HG03064 (cell line): ENCODE results near the gene ARID1A.
A peak's percentile ranks its signal among the peaks of the same experiment; 100 is the strongest.

Experiments used
- ATAC-seq: cut with Tn5 transposase; IDR thresholded peaks from one replicate; pipeline ENCODE4 v1.9.1; 2021; ENCODE audit warnings: low read depth; ENCODE audit not compliant: unreplicated experiment

ARID1A gene

DNA sequence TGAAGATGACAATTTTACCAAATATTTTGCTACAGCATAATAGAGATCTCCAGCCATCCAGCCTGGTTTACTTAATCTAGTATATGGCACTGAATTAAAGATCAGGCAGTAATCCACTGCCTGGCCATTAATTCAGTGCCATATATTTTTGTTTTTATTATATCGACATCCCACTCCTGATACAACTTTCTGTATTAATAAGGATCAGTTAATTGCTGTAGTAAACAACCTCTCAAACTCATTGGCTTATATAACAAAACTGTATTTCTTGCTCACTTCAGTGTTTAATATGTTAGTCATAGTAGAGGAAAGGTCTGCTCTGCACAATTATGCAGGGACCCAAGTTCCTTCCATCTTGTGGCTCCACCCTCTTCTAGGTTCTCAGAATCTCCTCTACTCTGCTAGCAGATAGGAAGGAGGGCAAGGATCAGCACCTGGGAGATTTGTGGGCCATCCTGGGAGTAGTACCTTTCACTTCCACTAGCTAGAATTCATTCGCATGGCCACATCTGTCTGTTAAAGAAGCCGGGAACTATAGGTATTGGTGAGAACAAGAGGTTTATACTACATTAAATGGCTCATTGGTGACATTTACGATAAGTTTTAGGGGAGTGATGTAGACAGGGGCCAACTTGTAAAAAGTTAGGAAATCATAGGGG is 127.1 kb downstream of the ARID1A start:
- ATAC-seq = no peak

DNA sequence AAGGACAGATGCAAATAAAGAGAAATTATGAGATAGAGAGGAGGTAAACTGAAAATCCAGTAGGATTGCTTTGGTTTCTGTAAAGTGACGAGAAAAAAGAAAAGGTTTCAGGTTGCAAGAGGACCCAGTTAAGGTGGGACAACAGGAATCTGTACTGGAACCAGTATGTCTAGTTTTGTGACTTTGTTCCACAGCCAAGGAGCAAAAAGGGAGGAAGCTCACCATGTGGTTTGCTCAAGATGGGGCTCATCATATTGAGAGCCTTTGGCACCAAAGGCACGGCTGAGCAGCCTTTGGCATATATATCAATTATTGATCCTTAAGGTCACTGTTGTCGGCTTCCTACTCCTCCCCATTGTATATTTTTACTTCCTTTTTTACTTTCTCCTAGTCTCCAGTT is 128.9 kb downstream of the ARID1A start:
- no peak for ATAC-seq

DNA sequence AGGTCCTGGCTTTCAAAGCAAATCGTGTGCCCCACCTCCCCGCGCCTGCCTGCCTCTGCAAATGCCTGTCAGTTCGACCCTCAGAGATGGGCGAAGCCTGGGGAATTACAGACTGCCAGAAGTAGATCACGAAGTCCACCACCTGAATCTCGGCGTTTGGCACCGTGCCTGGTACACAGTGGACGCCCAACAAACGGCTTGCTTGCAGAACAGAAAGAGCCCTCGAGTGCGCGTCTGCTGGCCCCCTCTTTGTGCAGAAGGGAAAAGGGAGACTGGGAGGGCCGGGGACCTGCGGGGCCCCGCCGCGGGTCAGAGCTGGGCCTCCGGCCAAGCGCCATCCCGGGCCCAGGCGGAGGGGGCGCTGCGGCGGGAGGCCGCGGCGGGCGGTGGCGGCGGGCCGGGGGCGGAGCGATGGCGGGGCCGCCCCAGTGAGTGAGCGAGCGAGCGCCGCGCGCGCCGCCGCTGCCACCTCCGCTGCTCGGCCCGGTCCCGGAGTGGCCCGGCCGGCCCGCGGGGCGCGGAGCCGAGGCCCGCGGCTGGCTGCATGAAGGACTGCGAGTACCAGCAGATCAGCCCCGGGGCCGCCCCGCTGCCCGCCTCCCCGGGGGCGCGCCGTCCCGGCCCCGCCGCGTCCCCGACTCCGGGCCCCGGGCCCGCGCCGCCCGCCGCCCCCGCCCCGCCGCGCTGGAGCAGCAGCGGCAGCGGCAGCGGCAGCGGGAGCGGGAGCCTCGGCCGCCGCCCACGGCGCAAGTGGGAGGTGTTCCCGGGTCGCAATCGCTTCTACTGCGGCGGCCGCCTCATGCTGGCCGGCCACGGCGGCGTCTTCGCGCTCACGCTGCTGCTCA is 130.7 kb downstream of the ARID1A start, which contains the start of gene ZDHHC18:
Gene ZDHHC18, plus strand, starts transcription at position 428 of the 845 bp plus-strand sequence. Its CDS starts 117 bp downstream, at position 545.
- ATAC-seq = peak; percentile 61

DNA sequence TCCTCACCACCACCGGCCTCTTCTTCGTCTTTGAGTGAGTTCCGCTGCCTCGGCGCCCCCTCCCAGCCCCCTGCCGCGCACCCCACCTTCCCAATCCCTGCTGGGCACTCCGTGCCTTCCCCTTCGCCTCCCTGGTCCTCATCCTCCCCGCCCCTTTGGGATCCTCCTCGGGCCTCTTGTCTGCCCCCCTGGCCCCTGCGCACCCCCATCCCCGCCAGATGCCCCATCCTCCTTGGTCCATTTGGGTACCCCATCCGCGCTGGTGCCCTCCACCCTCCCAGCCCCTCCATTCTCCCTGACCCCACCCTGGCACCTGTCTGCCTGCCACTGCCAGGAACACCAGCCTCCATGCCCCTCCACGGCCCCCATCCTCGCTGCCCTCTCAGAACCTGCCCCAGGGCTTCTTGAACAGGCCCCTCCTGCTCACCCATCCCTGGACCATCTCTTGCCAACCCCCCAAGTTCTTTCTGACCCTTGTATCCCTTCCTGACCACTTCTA is 131.3 kb downstream of the ARID1A start:
- ATAC-seq = no peak

DNA sequence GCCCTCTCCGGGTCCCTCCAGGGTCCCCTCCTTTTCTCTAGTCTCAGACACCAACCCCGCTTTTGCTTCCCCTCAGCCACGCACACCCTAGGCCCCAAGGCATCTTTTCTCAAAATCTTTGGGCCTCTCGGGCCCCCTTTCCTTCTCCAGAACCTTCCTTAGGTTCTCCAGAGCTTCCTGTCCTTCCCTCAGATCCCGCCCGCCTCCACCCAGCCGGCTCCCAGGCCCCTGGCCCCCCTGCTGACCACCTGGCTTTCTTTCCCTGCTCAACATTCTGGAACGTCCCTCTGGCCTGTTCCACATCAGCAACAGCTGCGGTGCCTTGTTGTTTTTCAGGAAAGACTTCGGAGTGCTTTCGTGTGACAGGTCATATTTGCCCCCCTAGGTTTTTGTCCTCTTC is 131.8 kb downstream of the ARID1A start:
- ATAC-seq = no peak

DNA sequence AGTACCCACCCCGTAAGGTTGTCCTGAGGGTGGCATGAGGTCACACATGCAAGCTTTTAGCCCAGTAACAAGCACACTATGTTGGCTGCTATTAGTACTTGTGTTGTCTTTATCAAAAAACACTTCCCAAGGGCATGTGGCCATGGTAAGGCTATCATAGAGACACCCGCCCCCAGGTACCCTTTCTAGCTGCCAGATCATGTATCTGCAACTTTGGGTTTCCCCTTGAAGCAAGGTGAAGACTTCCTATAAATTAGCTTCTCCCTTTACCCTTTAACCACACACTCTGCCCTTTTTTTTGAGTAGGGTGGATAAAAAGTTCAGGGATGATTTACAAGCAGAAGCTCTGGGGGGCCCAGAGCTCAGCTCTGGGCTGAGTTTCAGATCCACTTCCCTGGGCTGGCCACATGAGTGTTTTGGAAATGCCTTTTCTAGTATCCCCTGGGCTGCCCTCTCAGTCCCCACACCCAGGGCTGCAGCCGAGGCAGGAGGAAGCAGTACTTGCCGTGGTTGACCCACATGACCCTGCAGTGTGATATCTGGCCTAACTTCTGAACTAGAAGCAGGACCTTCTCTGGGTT is 132.7 kb downstream of the ARID1A start:
- no peak for ATAC-seq

DNA sequence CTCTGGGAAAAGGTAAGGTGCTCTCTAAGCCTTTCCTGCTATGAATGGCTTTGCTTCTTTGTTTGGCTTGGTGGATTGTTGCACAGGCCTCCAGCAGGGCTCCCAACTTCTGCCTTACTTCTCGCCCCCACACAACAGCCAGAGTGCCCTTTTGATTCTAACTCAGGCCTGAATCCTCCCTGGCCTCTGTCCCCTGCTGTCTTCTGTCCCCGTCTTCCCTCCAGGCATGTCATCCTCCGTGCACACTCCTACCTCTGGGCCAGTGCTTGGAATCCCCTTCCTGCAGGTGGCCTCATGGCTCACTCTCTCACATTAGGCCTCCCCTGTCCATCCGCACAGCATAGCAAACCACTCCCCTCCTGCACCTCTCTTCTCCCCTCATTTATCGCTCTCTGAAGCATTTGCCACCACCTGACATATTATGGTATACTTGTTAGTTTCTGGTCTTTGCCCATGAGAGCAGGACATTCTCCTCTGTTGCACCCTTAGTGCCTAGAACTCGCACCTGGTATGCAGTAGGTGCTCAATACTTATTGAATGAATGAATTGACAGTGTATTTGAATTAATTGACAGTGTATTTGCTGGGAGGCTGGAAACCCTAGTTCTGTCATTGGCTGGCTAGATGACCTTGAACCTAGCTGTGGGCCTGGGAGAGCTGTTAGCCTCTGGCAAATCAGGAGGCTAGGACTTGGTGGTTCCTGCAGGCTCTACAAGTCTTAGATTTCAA is 133.5 kb downstream of the ARID1A start:
- no peak for ATAC-seq

DNA sequence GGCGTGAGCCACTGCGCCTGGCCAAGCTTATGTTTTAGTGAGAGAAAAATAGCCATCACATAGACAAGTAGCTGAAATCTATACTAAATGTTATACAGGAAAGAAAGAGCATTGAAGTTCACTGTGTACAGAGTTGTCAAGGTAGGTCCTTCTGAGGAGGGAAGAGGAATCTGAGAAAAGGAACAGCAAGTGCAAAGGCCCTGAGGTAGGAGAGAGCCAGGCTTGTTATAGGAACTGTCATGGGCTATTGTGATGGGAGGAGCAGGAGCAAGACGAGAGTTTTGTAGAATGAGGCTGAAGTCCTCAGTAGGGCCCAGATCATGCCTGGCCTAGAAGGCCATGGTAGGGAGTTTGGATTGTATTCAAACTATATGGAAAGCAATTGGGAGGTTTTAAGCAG is 135.2 kb downstream of the ARID1A start:
- no peak for ATAC-seq
